Gastrocnemius medialis (tissue), 4 donors: ENCODE data around the gene ITIH5.

Experiments
- POLR2A ChIP-seq, 2 donors: fragments of 450-650 bp; IDR thresholded peaks; one replicate each; pipeline ENCODE4 v1.6.1; 2017; ENCODE audit warnings: antibody characterized with exemption in 2 of 2, mild to moderate bottlenecking in 2 of 2, moderate library complexity in 2 of 2
- TF ChIP-seq, protein P1 (sequence below), 5 experiments: fragments of 450-650 bp in 3 of 5; fragments of 200-600 bp in 2 of 5; sonication (generic) in 2 of 5; IDR thresholded peaks in 4 of 5; conservative IDR thresholded peaks in 1 of 5; 1 replicate in 4 of 5; 2 replicates in 1 of 5; pipeline ENCODE4 v1.5.1; 2016 to 2019; ENCODE audit warnings: antibody characterized with exemption in 5 of 5, mild to moderate bottlenecking in 3 of 5, moderate library complexity in 3 of 5

DNA sequence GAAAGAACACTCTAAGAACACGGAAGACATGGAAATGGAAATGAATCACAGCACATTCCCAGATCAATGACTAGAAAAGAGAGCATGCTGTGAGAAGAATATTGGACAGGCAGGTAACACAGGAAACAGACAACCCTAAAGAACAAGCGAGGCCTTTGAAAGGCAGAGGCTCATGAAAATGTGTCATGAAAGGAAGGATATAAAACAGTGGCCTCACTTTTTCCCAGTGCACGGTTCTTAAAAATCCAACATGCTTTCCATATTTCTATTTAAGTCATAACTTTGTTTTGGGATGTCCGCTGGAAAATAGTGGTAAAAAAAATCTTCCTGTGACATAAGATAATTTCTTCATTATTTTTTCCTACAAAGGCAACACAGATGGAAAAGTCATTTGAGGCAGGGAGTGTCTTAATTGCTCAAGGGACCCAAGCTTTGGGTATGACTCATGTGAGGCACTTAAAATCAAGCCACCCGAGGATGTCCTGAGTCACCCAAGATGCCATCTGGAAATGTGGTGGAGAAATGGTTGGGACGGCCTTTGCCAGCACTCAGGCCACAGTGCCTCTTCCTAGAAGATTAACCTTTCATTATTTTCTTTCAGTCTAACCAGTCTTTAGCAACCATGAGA lies 17.0 kb downstream of the ITIH5 start:
- TF ChIP-seq, protein P1, sequence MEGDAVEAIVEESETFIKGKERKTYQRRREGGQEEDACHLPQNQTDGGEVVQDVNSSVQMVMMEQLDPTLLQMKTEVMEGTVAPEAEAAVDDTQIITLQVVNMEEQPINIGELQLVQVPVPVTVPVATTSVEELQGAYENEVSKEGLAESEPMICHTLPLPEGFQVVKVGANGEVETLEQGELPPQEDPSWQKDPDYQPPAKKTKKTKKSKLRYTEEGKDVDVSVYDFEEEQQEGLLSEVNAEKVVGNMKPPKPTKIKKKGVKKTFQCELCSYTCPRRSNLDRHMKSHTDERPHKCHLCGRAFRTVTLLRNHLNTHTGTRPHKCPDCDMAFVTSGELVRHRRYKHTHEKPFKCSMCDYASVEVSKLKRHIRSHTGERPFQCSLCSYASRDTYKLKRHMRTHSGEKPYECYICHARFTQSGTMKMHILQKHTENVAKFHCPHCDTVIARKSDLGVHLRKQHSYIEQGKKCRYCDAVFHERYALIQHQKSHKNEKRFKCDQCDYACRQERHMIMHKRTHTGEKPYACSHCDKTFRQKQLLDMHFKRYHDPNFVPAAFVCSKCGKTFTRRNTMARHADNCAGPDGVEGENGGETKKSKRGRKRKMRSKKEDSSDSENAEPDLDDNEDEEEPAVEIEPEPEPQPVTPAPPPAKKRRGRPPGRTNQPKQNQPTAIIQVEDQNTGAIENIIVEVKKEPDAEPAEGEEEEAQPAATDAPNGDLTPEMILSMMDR (IDR thresholded peaks at IDR 0.05 in 4 of 5, conservative IDR thresholded peaks at IDR 0.05 in 1 of 5) = no peak
- TF ChIP-seq POLR2A (IDR thresholded peaks at IDR 0.05) = no peak
